HFF-Myc (cell line): Measurements from ENCODE around the gene CASQ1.

ENCODE experiments used
- DNase-seq: peaks from one replicate; pipeline ENCODE4 v3.0.0-alpha.2; 2011; ENCODE audit warnings: low read depth; ENCODE audit errors: extremely low read depth
- H3K4me3 ChIP-seq: replicated peaks from 2 replicates; pipeline ENCODE4 v1.5.1; 2011; ENCODE audit warnings: low read depth, mild to moderate bottlenecking, control low read depth, low read length
- CTCF ChIP-seq: IDR thresholded peaks from 2 replicates; pipeline ENCODE4 v1.5.1; 2012; ENCODE audit warnings: mild to moderate bottlenecking, low read depth, low read length, control low read depth; ENCODE audit errors: missing control alignments

The CASQ1 gene

GRCh38 chr1:160194737-160195059 lies 4.3 kb downstream of the CASQ1 start:
- H3K4me3 ChIP-seq, result no peak overlapping the region
- TF ChIP-seq CTCF, result no peak
- no peak for DNase-seq

- DNase-seq, result no peak
- no peak overlapping the region for H3K4me3 ChIP-seq
- no peak for TF ChIP-seq CTCF
These were observed 5.8 kb downstream of the CASQ1 start for GRCh38 chr1:160196143-160196542.

GRCh38 chr1:160197231-160197630 lies 6.9 kb downstream of the CASQ1 start:
- H3K4me3 ChIP-seq, result no peak overlapping the region
- TF ChIP-seq CTCF, result no peak
- no peak for DNase-seq

GRCh38 chr1:160200786-160201185 lies 10.4 kb downstream of the CASQ1 start:
- H3K4me3 ChIP-seq, result no peak overlapping the region
- no peak for DNase-seq
- no peak for TF ChIP-seq CTCF

- peak overlapping the region; percentile 93; the same call in 1 of the 2 replicates for H3K4me3 ChIP-seq
- TF ChIP-seq CTCF, result no peak
- DNase-seq, result no peak
These were observed 14.3 kb downstream of the CASQ1 start for GRCh38 chr1:160204526-160205241.

- H3K4me3 ChIP-seq, result peak within 1 kb of the TSS; percentile 93
- TF ChIP-seq CTCF, result no peak
- DNase-seq, result no peak
These were observed 15.1 kb downstream of the CASQ1 start, which contains the start of gene PEA15 for GRCh38 chr1:160205242-160206035. Gene PEA15 (plus strand): TSS chr1:160205384. CDS start chr1:160211545, 6,161 bp downstream.
